NCI-H460 (cell line): ENCODE data around the gene BCO1. TPM values are rescaled to one million over a fixed set of nuclear protein-coding genes. Genes with fewer than 3 reads are reported as not detected.

ENCODE experiments used
- DNase-seq: peaks from one replicate; pipeline ENCODE4 v3.0.0-alpha.2; 2016; ENCODE audit warnings: low read depth; ENCODE audit errors: extremely low read depth
- total RNA-seq: library from RNA; depleted of rRNA; stranded (reverse); fragments of >200 nt; shearing (Covaris generic); gene quantifications from 2 replicates; pipeline ENCODE4 v1.2.3, GENCODE V29; 2014

Gene BCO1
- total RNA-seq, 1 experiment from 2014 or later, result not detected

DNA sequence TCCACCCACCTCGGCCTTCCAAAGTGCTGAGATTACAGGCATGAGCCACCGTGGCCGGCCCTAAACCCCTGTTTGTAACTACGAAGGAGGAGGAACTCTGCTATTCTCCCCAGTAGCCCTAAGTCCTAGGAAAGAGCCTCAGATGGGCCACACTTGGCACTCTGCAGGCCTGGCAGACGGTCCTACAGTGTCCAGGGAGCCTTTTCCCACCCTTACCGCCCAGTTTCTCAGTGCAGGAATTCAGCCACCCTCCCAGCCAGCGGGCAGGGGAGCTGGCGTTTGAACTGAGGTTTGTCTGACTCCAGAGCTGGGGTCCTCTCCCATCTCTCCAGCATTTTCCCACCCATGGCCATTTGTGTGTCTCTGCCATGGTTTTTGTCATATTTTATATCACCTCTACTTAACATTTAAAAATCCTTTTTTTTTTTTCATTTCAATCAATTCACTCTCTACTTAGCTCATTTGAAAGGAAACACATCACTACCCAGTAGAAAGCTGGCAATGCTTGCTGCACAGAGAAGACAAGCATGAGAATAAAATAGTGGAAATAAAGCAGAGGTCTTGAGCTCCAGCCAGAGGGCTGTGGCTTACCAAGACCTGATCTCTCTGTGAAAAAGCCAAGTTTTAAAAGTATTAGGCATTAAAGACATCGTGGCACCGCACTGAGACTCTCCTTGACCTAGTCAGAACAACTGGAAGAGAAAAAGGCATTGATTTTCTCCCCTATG is 34.9 kb downstream of the BCO1 start:
- no peak for DNase-seq

DNA sequence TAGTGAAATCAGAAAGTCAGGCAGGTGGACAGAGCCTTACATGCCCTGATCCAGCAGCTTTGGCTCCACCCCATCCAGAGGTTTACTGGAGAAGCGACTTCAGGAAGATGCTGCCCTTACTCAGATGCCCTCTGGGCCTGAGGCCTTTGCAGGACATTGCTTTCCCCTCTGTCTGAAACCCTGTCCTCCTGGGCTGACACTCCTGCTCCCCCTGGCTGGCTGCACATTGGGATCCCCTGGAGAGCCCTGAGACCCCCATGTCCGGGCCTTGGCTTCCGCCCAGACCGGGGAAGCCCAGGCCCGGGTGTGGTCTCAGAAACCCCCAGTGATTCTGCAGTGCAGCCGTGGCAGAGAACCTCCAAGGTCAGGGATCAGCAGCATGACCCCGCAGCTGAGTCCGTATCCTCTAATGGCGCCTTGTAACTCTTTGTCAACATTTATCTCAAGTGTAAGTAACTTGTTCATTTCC is 36.6 kb downstream of the BCO1 start:
- no peak for DNase-seq

DNA sequence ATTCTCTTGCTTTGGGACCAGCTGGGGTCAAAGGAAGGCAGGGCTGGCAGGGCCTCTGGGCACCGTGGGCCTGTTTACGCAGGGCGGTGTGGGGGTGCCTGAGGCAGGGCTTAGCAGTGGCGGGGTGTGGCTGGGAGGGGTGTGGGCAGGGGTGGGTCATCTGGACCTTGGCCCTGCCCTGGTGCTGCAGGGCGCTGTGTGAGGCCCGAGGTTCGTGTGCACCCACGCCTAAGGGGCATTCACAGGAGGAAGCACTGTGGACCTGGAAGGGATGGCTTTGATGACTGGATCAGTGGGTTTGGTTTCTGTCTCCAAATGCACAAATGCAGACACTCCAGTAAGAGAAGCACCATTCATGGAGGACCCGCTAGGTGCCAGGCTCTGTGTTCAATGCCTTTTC is 37.3 kb downstream of the BCO1 start:
- DNase-seq, result no peak

DNA sequence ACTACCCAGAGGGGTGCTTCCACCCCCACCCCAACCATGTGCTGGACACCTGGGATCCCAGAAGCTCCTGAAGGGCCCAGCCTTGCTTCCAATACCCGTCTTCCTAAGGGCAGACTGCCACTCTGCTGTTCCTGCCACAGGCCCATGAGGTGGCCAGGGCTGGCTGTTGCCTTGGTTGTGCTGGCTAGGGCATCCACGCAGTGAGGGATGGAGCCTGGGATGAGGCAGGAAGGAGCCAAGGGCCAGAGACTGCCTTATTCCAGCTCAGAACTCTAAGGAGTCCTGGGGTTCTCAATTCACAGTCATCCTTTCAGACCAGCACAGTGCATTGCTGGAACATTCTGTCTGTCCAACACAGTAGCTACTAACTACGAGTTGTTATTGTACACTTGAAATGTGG is 37.8 kb downstream of the BCO1 start:
- DNase-seq, result no peak

DNA sequence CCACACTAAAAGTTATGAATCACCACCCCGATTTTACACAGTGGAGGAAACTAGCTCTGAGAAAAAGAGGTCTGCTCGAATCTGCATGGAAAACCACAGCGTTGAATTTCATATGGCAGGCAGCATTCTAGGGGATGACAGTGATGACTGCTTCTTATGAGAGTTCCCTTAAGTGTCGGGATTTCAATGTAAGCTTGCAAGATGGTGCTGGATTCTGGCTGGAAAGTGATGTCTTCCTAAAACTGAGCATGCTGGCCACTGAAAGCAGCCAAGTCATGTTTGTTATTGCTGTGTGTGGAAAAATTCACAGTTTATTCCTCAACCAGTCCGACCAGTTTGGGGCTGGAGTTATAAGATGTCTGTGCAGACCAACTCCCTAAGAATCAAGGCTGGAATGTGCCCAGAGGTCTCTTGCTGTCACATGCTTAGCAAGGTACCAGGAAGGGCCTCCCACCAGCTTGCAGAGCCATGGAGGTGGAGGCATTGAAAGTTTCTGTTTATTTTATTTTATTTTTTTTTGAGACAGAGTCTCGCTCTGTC is 39.1 kb downstream of the BCO1 start:
- DNase-seq, result no peak

DNA sequence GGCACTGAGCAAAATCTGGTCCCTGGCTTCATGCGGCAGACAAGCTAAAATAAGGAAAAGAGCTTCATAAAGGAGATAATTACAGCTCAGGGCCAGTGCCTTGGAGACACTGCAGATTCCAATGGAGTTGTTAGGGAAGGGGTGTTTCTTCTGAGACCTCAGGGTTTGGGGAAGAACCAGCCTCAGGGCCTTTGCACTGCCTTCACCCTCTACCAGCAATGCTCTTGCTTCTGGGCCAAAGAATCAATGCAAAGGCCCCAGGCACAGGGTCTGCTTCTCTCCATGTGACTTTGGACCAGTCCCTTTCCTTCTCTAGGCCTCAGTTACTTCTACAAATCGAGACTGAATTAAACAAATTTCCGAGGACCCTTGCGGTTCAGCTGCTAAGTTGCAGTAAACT is 40.0 kb downstream of the BCO1 start:
- no peak for DNase-seq

DNA sequence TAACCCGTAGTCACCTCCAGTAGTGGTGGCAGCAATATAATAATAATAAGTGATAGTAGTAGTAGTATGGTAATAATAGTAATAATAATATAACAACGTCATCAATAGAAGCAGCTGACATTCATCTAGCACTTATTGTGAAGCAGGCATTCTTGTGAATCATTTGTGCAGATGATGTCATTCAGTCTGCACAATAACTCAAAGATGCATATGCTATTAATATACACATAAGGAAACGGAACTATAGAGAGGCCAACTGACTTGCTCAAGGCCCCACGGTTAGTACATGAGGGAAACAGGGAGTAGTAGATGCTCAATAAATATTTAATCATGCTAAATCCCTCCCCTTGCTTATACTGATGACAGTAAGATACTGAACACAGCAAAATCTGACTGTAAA is 40.9 kb downstream of the BCO1 start:
- DNase-seq, result no peak

DNA sequence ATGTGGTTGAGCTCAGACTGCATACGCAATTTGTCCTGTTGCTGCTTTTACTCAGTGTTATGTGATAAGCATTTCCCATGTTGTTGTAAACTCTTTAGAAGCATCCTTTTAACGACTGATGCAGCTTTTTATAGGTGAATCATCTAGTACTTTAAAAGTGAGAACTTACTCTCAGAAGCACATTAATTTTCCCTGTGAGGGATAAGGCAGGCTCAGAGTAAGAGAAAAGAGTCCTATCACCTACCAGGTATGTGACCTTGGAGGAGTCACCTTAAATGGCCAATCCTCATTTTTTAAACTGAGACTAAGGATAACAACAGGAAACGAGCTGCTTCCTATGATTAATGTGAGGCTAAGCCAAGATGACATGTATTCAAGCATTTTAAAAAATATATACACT is 41.9 kb downstream of the BCO1 start:
- DNase-seq, result no peak

DNA sequence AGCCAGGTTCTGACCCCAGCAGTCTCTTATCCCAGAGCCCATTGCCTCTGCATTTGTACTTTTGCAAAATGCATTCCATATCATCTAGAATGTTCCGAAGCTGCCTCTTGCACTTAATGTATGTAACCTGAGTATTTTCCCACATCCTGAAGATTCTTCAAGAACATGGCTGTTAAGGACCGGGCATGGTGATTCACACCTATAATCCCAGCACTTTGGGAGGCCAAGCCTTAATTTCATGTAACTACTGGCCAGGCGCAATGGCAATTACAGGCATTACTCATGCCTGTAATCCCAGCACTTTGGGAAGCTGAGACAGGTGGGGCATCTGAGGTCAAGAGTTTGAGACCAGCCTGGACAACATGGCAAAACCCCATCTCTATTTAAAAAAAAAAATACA is 44.6 kb downstream of the BCO1 start:
- DNase-seq, result no peak

DNA sequence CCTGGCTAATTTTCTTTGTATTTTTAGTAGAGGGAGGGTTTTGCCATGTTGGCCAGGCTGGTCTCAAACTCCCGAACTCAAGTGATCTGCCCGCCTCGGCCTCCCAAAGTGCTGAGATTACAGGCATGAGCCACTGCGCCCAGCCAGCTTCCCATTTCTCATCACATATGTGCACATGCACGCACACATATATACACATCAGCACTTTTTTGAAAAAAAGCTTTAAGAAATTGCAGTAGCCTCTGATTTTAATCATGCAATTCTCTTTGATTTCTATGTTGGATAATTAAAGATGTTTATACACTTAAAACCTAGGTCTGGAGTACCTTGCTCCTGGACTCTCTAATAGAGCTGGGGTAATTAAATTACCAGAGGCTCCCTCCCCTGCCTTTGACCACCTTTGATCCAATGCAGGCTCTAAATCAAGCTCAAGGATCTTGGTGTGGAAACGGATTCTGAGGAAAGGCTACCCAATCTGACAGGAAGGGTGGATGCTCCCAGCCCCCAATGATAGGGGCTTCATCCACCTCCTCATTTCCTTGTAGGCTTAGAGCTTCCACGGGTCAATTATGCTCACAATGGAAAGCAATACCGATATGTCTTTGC is 46.6 kb downstream of the BCO1 start:
- DNase-seq, result no peak

DNA sequence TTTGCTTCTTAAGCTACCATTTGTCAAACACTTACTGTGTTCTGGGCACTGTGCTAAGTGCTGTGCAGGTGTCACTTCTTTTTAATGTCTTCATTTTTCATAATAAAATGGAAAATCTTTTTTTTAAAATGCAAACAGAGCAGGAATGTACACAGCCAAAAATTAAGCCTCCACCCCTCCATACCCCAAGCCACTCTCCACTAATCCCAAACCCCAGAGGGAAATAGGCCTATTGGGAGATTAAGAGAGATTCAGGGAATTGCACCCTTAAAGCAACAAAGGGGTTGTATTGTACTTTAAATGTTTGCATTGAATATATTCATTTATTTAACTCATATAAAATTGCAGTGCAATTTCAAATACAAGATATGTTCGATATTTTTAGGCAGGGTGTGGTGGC is 47.7 kb downstream of the BCO1 start:
- DNase-seq, result no peak

DNA sequence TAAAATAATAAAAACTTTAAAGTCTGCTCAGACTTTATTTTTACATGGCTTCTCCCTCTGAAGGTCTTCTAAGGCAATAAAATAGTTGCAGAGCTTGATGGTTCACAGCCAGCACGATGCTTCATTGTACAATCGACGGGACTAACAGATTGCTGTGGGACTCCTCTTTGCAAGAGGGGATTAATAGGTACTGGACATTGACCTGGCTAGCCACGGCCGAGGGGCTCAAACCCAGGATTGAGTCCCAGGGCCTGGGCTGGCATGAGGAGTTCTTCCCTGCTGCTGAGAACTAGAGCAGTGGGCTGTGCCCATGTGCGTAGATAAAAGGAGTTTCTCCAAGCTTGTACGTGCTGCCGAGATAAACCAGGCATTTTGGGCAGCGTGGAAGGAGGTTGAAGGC is 52.6 kb downstream of the BCO1 start:
- no peak for DNase-seq

DNA sequence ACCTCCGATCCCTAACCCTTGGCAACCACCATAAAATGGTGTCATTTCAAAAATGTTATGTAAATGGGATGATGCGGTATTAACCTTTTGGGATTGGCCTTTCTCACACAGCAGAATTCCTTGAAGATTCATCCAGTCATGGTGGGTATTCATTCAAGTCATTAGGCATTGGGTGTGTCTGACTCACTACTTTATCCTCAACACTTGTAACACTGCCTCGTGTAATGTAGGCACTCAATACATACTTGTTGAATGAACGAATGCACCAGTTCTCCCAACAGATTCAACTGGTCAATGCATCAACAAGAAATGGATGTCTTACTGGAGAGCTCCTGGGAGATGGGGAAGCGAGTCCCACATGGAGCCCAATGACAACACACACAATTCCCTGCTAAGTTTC is 54.4 kb downstream of the BCO1 start:
- DNase-seq, result no peak

DNA sequence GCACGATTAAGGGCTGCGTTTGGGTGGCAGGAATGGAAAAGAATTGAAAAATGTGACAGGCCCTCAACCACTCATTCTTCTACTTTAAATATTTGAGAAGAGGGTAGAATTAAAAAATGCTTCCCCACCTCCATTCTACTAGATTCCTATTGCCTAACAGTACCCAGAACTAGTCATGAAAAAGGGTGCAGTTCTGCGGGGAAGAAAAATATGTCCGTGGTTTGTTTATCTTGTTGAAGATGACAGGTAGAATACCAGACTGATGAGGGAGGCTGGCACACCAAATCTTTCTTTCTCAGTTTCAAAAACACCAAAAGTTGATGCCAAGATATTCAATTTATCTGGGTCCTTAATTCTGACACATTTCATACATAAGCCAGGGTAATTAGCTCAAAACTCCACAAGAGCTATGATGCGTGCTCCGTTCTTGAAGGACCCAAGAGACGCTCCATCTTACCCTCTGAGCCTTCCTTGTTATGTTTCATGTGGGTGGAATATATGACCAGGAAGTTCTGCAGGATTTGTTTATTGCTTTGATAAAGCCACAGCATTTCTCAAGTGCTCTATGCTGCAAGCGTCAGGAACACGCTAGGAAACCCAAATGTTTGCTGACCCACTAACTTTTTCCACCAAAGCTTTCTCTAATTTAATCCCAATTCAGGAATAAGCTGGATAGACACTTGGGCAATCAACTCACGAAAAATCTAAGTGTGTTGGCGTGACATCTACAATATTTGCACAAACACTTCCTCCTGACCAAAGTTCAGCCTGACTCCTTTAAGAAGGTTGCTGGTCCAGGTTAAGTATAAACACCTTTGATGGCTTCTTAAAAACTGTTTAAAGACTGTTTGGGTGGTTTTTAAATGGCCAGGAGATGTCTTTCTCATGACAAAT is 55.7 kb downstream of the BCO1 start:
- DNase-seq, result no peak

DNA sequence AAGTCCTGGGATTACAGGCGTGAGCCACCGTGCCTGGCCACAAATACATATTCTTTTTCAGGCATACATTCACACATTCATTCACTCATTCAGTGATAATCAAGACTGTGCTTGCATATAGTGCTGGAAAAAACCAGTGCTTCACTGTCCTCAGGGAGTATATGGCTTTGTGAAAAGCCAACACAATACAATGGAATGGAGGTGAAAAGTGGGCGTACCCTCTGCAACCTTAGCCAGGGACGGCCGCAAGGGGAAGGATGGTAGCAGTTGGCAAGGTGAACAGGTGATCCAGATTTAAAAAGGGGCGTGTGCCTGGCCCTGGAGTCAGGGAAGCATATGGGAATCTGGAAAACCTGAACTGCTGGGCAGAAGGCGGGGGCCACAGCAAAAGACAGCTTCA is 58.1 kb downstream of the BCO1 start:
- no peak for DNase-seq

DNA sequence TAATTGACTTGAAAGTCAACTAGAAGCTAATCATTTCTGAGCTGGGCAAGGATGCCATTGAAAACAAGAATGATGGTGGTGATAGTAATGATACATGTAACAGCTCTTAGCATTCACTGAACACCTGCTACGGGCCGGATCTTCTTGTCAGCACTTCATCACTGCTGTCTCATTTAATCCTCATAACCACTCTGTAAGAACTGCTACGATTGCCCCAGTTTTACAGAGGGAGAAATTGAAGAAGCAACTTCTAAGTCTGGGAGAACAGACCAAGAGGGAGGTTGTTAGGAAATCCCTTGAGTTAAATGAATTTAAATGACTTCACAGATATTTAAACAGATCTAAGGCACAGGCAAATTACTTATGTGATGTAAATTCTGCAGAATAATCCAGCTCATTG is 69.3 kb downstream of the BCO1 start:
- no peak for DNase-seq

DNA sequence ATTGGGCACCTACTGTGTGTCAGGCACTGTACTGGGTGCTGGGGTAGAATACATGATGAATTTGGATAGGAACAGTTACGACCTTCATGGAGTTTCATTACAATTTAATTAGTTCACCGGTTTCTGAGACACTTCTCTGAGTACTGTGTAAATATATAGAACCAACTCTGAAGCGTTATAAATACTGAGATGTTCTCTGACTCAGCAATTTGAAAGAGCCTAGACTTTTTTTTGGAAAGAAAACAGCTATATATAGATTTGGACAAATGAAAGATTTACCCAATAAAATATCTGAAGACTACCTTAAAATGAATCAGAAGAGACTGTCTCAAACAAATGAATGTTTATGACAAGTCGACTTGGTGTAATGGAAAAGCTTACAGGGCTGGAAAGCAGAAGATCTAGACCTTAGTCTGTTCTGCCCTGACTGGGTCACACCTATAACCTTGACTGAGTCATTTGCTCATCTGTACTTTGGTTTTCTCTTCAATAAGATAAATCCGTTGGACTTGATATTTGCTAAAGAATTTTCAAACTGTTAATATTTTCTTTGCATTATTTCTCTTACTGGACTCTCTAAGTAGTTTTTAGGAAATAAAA is 71.7 kb downstream of the BCO1 start:
- DNase-seq, result no peak

DNA sequence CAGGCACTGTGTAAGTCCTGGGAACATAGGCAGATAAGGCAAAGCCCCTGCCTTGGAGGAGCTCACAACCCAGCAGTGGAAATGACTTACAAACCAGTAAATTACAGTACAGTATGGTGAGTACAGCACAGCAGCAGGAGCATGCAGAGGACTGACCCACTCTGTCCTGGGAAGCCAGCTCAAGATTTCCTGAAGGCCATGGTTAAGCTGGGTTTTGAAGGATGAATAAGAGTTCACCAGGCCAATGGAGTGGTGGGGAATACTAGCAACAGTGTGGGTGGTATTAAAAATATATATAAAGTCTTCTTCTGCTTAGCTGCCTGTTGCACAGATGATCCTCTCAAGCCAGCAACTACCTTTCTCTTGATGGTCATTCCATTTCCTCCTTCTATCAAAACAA is 73.3 kb downstream of the BCO1 start:
- DNase-seq, result no peak

DNA sequence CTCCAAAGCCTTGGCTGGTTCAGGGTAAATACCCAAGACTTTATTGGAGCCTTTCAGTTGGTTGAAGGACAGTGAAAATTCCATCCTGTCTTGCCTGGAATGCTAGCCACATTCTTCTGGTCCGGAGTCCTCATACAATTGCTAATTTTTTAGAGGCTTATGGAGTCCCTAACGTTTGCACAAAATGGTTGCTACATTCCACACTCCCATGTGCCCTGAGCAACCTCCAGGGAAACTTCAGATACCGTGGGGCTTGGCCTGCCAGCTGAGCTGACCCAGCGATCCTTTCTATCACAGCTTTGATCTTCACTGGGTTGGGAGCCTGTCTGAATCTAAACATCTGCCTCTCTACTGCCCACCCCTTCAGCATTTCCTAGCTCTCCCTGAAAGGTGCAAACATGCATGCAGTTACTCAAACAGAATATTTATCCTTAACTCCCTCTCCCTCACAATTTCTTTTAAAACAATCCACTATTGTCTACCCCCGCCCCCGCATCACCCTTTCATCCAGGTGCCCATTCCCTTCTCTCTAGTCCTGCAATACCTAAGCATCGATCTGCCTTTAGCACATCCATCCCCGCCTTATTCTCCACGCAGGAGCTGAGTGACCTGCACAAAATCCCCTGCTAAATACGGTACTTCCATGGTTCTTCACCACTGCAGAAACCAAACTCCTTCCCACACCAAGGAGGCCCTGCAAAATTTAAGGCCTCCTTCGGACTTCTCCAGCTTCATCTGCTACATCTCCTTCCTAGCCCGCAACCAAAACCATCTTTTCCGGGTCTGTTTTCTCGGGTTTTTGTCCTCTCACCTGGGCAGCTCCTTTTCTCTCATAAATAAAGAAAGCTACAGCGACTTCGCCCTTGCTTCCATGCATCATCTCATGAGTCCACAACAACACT is 75.5 kb downstream of the BCO1 start:
- no peak for DNase-seq
